Left ventricle myocardium inferior (tissue), 1 donor: Measurements from ENCODE around the gene TSPEAR. TPM values are rescaled to one million over a fixed set of nuclear protein-coding genes. Genes with fewer than 3 reads are reported as not detected.
"Not testable (repeated sequence)": the region's sequence is repeated elsewhere in the genome, so short reads cannot be mapped to it uniquely, and the experiment has no call there.

Experiments used
- DNase-seq: peaks from one replicate; pipeline ENCODE4 v3.0.0-alpha.2; 2020
- H3K27ac ChIP-seq: fragments of 200-600 bp; replicated peaks from 2 replicates; pipeline ENCODE4 v1.8.0; 2021
- H3K27me3 ChIP-seq: fragments of 200-600 bp; 2 replicates; pipeline ENCODE4 v1.8.0; 2021; ENCODE audit warnings: low read depth
- H3K36me3 ChIP-seq: fragments of 200-600 bp; 2 replicates; pipeline ENCODE4 v1.8.0; 2021
- H3K4me1 ChIP-seq: fragments of 200-600 bp; 2 replicates; pipeline ENCODE4 v1.8.0; 2021
- H3K4me3 ChIP-seq: fragments of 200-600 bp; 2 replicates; pipeline ENCODE4 v1.8.0; 2021; ENCODE audit warnings: mild to moderate bottlenecking, moderate library complexity
- H3K9me3 ChIP-seq: fragments of 200-600 bp; replicated peaks from 2 replicates; pipeline ENCODE4 v1.8.0; 2021
- intact Hi-C: fragments of 100-400 bp; cut with micrococcal nuclease; formaldehyde crosslinking; loops from one replicate; pipeline ENCODE4 v1.11.0; 2022
- total RNA-seq: library from RNA; stranded (reverse); fragmentation: NEBNext Ultra II Directional; extraction: Animal tissue kit (Norgen Biotek cat#: 25700); gene quantifications from one replicate; pipeline ENCODE4 v1.2.1, GENCODE V29; 2021
- TF ChIP-seq, protein P1 (sequence below): fragments of 200-600 bp; IDR thresholded peaks from 2 replicates; pipeline ENCODE4 v1.8.0; 2021; ENCODE audit warnings: antibody characterized with exemption, mild to moderate bottlenecking, borderline replicate concordance
- donor health status: DM: no; HTN: yes; CAD: no; lungs with severe emphysema.

TSPEAR gene
- total RNA-seq, 1 donor from 2014 or later: 3.3 TPM

DNA sequence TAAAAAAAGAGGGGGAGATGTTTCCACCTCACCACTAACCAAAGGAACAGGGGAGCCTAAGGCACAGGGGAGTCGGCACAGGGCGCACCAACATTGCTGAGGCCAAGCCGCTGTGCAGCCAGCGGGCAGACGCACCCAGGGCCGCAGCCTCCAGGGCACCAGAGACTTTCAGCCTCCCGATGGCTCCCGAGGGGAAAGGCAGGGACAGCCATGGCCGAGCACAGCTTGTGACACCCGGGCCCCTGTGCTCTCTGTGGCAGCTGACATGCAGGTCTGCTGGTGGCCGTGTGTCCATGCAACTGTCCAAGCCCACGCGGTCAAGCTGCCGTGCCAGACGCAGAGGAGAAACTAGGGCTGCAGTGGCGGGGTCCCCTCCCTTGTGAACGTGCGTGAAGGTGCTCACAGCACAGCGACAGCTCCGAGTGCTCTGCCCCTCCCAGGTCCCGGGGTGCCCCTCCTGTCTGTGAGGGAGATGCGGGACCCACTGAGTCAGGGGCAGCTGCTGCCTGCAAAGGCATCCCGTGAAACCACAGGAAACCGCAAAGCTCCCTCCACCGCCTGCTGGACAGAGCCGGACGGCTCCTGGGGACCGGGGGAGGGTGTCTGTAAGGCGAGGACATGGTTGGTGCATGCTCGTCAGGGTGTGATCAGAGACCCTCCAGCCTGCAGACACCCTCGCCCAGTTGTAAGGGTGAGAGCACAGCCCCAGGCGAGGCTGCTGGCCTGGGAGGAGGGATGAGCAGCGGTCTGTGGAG is 62.6 kb downstream of the TSPEAR start:
- Histone ChIP-seq H3K9me3 (peaks cover 20% of the 10 kb centered on the region), H3K4me3 (no peak overlapping the region), H3K27ac (no peak overlapping the region), H3K36me3 (no peaks in the 10 kb centered on the region), H3K27me3 (peaks cover 22% of the 10 kb centered on the region), H3K4me1 (no peaks in the 10 kb centered on the region)
- DNase-seq: no peak
- intact Hi-C loops: no loop called here
- TF ChIP-seq, protein P1, sequence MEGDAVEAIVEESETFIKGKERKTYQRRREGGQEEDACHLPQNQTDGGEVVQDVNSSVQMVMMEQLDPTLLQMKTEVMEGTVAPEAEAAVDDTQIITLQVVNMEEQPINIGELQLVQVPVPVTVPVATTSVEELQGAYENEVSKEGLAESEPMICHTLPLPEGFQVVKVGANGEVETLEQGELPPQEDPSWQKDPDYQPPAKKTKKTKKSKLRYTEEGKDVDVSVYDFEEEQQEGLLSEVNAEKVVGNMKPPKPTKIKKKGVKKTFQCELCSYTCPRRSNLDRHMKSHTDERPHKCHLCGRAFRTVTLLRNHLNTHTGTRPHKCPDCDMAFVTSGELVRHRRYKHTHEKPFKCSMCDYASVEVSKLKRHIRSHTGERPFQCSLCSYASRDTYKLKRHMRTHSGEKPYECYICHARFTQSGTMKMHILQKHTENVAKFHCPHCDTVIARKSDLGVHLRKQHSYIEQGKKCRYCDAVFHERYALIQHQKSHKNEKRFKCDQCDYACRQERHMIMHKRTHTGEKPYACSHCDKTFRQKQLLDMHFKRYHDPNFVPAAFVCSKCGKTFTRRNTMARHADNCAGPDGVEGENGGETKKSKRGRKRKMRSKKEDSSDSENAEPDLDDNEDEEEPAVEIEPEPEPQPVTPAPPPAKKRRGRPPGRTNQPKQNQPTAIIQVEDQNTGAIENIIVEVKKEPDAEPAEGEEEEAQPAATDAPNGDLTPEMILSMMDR: no peak

DNA sequence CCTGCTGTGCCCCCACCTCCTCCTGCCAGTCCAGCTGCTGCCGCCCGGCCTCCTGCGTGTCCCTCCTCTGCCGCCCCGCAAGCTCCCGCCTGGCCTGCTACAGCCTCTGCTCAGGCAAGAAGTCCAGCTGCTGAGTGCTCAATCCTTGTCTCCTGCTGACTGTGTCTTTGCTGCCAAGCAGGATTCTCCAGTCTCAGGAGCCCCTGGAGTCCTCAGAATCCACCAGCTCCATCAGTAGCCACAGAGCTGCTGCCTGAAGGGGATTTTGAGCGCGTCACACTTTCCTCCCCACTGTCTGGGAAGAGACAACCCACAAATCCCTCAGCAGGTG is 64.2 kb downstream of the TSPEAR start:
- DNase-seq: no peak
- peaks cover 24% of the 10 kb centered on the region for H3K9me3 ChIP-seq
- no peaks in the 10 kb centered on the region for H3K36me3 ChIP-seq
- H3K4me1 ChIP-seq: no peaks in the 10 kb centered on the region
- H3K27me3 ChIP-seq: peaks cover 22% of the 10 kb centered on the region
- intact Hi-C loops: no loop called here
- H3K27ac ChIP-seq: no peak overlapping the region
- H3K4me3 ChIP-seq: no peak overlapping the region
- TF ChIP-seq, protein P1: no peak

DNA sequence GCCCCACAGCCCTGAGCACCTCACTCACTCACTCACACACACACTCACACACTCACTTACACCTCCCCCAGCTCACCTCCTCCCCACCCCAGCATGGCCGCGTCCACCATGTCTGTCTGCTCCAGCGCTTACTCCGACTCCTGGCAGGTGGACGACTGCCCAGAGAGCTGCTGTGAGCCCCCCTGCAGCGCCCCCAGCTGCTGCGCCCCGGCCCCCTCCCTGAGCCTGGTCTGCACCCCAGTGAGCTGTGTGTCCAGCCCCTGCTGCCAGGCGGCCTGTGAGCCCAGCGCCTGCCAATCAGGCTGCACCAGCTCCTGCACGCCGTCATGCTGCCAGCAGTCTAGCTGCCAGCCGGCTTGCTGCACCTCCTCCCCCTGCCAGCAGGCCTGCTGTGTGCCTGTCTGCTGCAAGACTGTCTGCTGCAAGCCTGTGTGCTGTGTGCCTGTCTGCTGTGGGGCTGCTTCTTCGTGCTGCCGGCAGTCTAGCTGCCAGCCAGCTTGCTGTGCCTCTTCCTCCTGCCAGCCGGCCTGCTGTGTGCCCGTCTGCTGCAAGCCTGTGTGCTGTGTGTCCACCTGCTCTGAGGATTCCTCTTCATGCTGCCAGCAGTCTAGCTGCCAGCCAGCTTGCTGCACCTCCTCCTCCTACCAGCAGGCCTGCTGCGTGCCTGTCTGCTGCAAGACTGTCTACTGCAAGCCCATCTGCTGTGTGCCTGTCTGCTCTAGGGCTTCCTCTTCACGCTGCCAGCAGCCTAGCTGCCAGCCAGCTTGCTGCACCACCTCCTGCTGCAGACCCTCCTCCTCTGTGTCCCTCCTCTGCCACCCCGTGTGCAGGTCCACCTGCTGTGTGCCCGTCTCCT is 64.8 kb downstream of the TSPEAR start, which contains the start of gene KRTAP10-11:
Gene KRTAP10-11, plus strand, starts transcription at position 49 of the 856 bp plus-strand sequence. Its CDS starts 45 bp downstream, at position 94.
- DNase-seq, intact Hi-C loops, H3K4me1 ChIP-seq, H3K36me3 ChIP-seq, H3K4me3 ChIP-seq, H3K27ac ChIP-seq: not testable (repeated sequence)
- peaks cover 22% of the 10 kb centered on the region for H3K27me3 ChIP-seq
- H3K9me3 ChIP-seq: peaks cover 27% of the 10 kb centered on the region

DNA sequence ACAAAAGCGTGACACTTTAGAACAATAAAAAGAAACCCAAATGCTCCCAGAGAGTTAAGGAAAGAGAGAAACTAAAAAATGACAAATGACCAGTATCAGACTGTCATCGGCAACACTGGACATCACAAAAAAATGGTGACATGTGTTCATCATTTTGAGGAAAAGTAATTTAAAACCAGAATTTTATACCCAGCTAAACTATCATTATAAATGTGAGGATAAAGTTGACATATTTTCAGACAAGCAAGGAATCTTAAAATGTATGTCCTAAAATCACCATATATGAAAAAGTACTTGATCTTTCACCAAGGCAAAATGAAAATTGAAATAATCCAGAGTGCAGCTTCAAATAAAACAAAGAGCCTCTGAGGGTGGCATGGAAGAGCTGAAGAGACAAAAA is 66.5 kb downstream of the TSPEAR start:
- Histone ChIP-seq H3K27me3 (peaks cover 22% of the 10 kb centered on the region), H3K9me3 (peaks cover 40% of the 10 kb centered on the region), H3K27ac (no peak overlapping the region), H3K36me3 (no peaks in the 10 kb centered on the region), H3K4me1 (no peaks in the 10 kb centered on the region), H3K4me3 (no peak overlapping the region)
- TF ChIP-seq, protein P1: no peak
- intact Hi-C loops: no loop called here
- DNase-seq: no peak

DNA sequence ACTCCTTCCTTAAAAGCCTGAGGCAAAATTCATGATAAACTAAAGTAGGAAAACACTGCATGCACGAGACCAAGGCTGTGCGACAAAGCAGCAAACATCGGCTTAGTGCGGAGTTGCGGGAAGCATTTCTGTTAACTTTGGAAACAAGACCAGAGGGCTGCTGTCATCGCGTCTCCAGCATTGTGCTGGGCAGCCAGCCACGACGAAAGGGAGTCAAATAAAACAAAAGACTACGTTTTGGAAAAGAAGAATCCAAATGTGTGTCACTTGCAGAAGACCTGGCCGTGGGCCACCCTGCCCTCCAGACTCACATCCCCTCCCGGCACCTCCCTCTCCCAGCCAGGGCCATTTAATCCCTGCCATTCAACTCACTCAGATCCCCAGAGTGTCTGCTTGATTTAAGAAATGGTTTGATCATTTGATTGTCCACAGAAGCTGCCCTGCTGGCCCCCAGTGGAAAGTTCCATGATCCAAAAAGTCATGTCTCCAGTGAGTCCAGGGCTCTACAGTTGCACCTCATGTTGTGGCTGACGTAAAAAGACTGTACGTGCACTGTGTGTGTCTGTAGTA is 67.5 kb downstream of the TSPEAR start:
- peaks cover 40% of the 10 kb centered on the region for H3K9me3 ChIP-seq
- peaks cover 22% of the 10 kb centered on the region for H3K27me3 ChIP-seq
- TF ChIP-seq, protein P1: no peak
- no peak overlapping the region for H3K4me3 ChIP-seq
- H3K4me1 ChIP-seq: no peaks in the 10 kb centered on the region
- no peak for DNase-seq
- no peaks in the 10 kb centered on the region for H3K36me3 ChIP-seq
- intact Hi-C loops: no loop called here
- H3K27ac ChIP-seq: no peak overlapping the region

DNA sequence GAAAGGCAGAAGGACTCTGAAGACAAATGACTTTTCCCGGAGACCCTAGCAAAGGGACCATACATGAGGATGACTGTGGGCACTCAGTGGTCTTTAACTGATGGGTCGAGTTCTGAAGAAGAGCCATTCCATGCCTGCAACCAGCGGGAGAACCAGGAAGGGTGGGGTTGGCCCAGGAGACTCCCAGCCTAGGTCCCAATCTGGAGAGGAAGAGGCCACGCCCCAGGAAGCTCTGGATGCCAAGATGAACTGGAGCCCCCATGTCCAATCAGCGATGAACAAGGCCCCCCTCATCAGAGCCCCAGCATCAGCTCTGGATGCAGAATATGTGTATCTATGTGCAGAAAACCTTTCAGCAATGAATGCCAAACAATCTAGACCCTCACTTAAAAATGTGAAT is 70.6 kb downstream of the TSPEAR start:
- no peaks in the 10 kb centered on the region for H3K4me1 ChIP-seq
- no peak overlapping the region for H3K4me3 ChIP-seq
- H3K27ac ChIP-seq: no peak overlapping the region
- intact Hi-C loops: no loop called here
- DNase-seq: no peak
- H3K9me3 ChIP-seq: peaks cover 40% of the 10 kb centered on the region
- peaks cover 35% of the 10 kb centered on the region for H3K27me3 ChIP-seq
- H3K36me3 ChIP-seq: no peaks in the 10 kb centered on the region
- TF ChIP-seq, protein P1: no peak
